GM23338 (cell line): ENCODE data around the gene HIF1AN. TPM values are rescaled to one million over a fixed set of nuclear protein-coding genes. Genes with fewer than 3 reads are reported as not detected.

ENCODE experiments used
- ATAC-seq: fragments of 200-7000 bp; cut with Tn5 transposase; 3 replicates; pipeline ENCODE4 v1.9.1; 2020
- DNase-seq: peaks from one replicate; pipeline ENCODE4 v3.0.0-alpha.2; 2015; ENCODE audit warnings: low spot score
- H2AFZ ChIP-seq: fragments of 200-600 bp; sonication (generic); 2 replicates; pipeline ENCODE4 v1.8.0; 2016; ENCODE audit warnings: antibody characterized with exemption, mild to moderate bottlenecking, moderate library complexity
- H3F3A ChIP-seq: fragments of 200-600 bp; sonication (generic); replicated peaks from 2 replicates; pipeline ENCODE4 v1.8.0; 2017; ENCODE audit warnings: antibody characterized with exemption, mixed run types, low read depth
- H3K27ac ChIP-seq: fragments of 200-600 bp; sonication (generic); 2 replicates; pipeline ENCODE4 v1.6.1; 2016; ENCODE audit warnings: low read depth
- H3K27me3 ChIP-seq: fragments of 200-600 bp; sonication (generic); 2 replicates; pipeline ENCODE4 v1.8.0; 2016; ENCODE audit warnings: mild to moderate bottlenecking, mixed run types, moderate library complexity; ENCODE audit not compliant: insufficient read depth
- H3K36me3 ChIP-seq: fragments of 200-600 bp; sonication (generic); 2 replicates; pipeline ENCODE4 v1.8.0; 2016; ENCODE audit warnings: mild to moderate bottlenecking; ENCODE audit not compliant: insufficient read depth
- H3K4me1 ChIP-seq: fragments of 200-600 bp; sonication (generic); 2 replicates; pipeline ENCODE4 v1.8.0; 2016; ENCODE audit warnings: mild to moderate bottlenecking, moderate library complexity; ENCODE audit not compliant: insufficient read depth
- H3K4me2 ChIP-seq: fragments of 200-600 bp; sonication (generic); 2 replicates; pipeline ENCODE4 v1.7.1; 2017; ENCODE audit warnings: mixed run types
- H3K4me3 ChIP-seq: fragments of 200-600 bp; sonication (generic); 2 replicates; pipeline ENCODE4 v1.6.1; 2016; ENCODE audit warnings: mixed run types
- H3K79me2 ChIP-seq: fragments of 200-600 bp; sonication (generic); replicated peaks from 2 replicates; pipeline ENCODE4 v1.8.0; 2017; ENCODE audit warnings: mild to moderate bottlenecking; ENCODE audit not compliant: insufficient read depth
- H3K9me2 ChIP-seq: fragments of 200-600 bp; sonication (generic); 2 replicates; pipeline ENCODE4 v1.8.0; 2017; ENCODE audit not compliant: insufficient read depth
- H4K20me1 ChIP-seq: fragments of 200-600 bp; sonication (generic); replicated peaks from 2 replicates; pipeline ENCODE4 v1.8.0; 2017; ENCODE audit warnings: mild to moderate bottlenecking; ENCODE audit not compliant: insufficient read depth
- H3K27ac Mint-ChIP-seq: 2 replicates; pipeline ENCODE4 v1.8.0; 2020; ENCODE audit warnings: inconsistent platforms, mild to moderate bottlenecking, moderate library complexity, mixed read lengths
- H3K27me3 Mint-ChIP-seq: 3 replicates; pipeline ENCODE4 v1.8.0; 2022; ENCODE audit warnings: low read depth, mild to moderate bottlenecking, moderate library complexity, mixed read lengths, inconsistent platforms; ENCODE audit not compliant: insufficient read depth, poor library complexity
- H3K36me3 Mint-ChIP-seq: 3 replicates; pipeline ENCODE4 v1.8.0; 2021; ENCODE audit warnings: low read depth, mild to moderate bottlenecking, inconsistent platforms, moderate library complexity, mixed read lengths
- H3K4me1 Mint-ChIP-seq: 3 replicates; pipeline ENCODE4 v1.8.0; 2020; ENCODE audit warnings: mild to moderate bottlenecking, inconsistent platforms, mixed read lengths
- H3K4me3 Mint-ChIP-seq: 3 replicates; pipeline ENCODE4 v1.8.0; 2021; ENCODE audit warnings: moderate library complexity, mild to moderate bottlenecking, inconsistent platforms, mixed read lengths
- H3K9me3 Mint-ChIP-seq: 3 replicates; pipeline ENCODE4 v1.8.0; 2020; ENCODE audit warnings: moderate library complexity, mild to moderate bottlenecking, inconsistent platforms, mixed read lengths
- POLR2AphosphoS5 ChIP-seq: IDR thresholded peaks from 2 replicates; pipeline ENCODE4 v1.6.1; 2016; ENCODE audit warnings: antibody characterized with exemption, low read depth
- ZNF331 ChIP-seq: fragments of 250-450 bp; sonication (Bioruptor Pico); IDR thresholded peaks from 2 replicates; pipeline ENCODE4 v1.5.0; 2020; ENCODE audit warnings: low read depth, mild to moderate bottlenecking, moderate library complexity
- polyA plus RNA-seq: library from polyadenylated mRNA; unstranded; fragments of >200 nt; fragmentation: Nextera tagmentation; extraction: Ambion mirVana; gene quantifications from 2 replicates; pipeline ENCODE4 v1.2.1, GENCODE V29; 2016
- total RNA-seq: library from RNA; depleted of rRNA; stranded (reverse); fragments of >200 nt; shearing (Covaris generic); gene quantifications from 2 replicates; pipeline ENCODE4 v1.2.3, GENCODE V29; 2014
- TF ChIP-seq, protein P1 (sequence below): fragments of 250-450 bp; sonication (Bioruptor Pico); IDR thresholded peaks from 2 replicates; pipeline ENCODE4 v1.5.0; 2020; ENCODE audit warnings: mild to moderate bottlenecking, moderate library complexity
- TF ChIP-seq, protein P2 (sequence below), 2 experiments: fragments of 200-600 bp in 1 of 2; sonication (generic) in 1 of 2; conservative IDR thresholded peaks; 2 replicates each; pipeline versions ENCODE4 v1.5.1 to v1.6.1; 2016 to 2017; ENCODE audit warnings: antibody characterized with exemption in 2 of 2, low read depth in 2 of 2, mild to moderate bottlenecking in 2 of 2, moderate library complexity in 1 of 2
- TF ChIP-seq, protein P3 (sequence below): IDR thresholded peaks from one replicate; pipeline ENCODE4 v1.6.1; 2018; ENCODE audit warnings: antibody characterized with exemption; ENCODE audit not compliant: unreplicated experiment

HIF1AN gene
- total and polyA plus RNA-seq, 2 experiments from 2014 or later = 9.9 to 26.3 TPM

DNA sequence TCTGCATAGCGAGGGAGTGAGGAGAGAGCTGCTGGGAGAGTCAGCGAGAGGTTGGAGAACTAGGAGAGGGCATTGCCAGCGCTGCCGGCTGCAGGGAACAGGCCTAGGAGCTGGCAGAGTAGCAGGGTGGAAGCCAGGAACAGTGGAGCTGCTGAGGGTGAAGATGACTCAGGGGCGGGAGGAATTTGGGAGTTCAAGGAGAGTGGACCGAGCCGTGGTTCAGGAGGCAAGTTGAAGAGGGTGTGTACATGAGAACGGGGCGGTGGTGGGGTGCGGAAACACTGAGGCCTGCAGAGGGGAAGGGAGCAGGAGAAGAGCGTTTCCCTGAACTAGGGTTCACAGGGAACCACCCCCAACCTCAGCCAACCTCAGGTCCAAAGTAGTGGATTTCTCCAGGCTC, 31.5 kb downstream of the HIF1AN start:
- Histone ChIP-seq H3K79me2 (no peaks in the 10 kb centered on the region), H3K27me3 (peaks cover 49% of the 10 kb centered on the region), H3K4me1 (no peaks in the 10 kb centered on the region), H2AFZ (no peak overlapping the region), H3K36me3 (no peaks in the 10 kb centered on the region), H3K4me3 (no peak overlapping the region), H3F3A (no peaks in the 10 kb centered on the region), H3K27ac (no peak overlapping the region), H3K9me2 (no peaks in the 10 kb centered on the region), H3K4me2 (no peak overlapping the region), H4K20me1 (no peaks in the 10 kb centered on the region)
- Mint-ChIP-seq H3K27ac (no peak overlapping the region), H3K4me3 (no peak overlapping the region), H3K4me1 (peaks cover 5% of the 10 kb centered on the region; the same call in 2 of the 3 replicates), H3K9me3 (peaks cover 3% of the 10 kb centered on the region; the same call in 2 of the 3 replicates), H3K36me3 (no peaks in the 10 kb centered on the region), H3K27me3 (peaks cover 26% of the 10 kb centered on the region)
- ATAC-seq (no peak), DNase-seq (no peak)
- TF ChIP-seq, protein P1, sequence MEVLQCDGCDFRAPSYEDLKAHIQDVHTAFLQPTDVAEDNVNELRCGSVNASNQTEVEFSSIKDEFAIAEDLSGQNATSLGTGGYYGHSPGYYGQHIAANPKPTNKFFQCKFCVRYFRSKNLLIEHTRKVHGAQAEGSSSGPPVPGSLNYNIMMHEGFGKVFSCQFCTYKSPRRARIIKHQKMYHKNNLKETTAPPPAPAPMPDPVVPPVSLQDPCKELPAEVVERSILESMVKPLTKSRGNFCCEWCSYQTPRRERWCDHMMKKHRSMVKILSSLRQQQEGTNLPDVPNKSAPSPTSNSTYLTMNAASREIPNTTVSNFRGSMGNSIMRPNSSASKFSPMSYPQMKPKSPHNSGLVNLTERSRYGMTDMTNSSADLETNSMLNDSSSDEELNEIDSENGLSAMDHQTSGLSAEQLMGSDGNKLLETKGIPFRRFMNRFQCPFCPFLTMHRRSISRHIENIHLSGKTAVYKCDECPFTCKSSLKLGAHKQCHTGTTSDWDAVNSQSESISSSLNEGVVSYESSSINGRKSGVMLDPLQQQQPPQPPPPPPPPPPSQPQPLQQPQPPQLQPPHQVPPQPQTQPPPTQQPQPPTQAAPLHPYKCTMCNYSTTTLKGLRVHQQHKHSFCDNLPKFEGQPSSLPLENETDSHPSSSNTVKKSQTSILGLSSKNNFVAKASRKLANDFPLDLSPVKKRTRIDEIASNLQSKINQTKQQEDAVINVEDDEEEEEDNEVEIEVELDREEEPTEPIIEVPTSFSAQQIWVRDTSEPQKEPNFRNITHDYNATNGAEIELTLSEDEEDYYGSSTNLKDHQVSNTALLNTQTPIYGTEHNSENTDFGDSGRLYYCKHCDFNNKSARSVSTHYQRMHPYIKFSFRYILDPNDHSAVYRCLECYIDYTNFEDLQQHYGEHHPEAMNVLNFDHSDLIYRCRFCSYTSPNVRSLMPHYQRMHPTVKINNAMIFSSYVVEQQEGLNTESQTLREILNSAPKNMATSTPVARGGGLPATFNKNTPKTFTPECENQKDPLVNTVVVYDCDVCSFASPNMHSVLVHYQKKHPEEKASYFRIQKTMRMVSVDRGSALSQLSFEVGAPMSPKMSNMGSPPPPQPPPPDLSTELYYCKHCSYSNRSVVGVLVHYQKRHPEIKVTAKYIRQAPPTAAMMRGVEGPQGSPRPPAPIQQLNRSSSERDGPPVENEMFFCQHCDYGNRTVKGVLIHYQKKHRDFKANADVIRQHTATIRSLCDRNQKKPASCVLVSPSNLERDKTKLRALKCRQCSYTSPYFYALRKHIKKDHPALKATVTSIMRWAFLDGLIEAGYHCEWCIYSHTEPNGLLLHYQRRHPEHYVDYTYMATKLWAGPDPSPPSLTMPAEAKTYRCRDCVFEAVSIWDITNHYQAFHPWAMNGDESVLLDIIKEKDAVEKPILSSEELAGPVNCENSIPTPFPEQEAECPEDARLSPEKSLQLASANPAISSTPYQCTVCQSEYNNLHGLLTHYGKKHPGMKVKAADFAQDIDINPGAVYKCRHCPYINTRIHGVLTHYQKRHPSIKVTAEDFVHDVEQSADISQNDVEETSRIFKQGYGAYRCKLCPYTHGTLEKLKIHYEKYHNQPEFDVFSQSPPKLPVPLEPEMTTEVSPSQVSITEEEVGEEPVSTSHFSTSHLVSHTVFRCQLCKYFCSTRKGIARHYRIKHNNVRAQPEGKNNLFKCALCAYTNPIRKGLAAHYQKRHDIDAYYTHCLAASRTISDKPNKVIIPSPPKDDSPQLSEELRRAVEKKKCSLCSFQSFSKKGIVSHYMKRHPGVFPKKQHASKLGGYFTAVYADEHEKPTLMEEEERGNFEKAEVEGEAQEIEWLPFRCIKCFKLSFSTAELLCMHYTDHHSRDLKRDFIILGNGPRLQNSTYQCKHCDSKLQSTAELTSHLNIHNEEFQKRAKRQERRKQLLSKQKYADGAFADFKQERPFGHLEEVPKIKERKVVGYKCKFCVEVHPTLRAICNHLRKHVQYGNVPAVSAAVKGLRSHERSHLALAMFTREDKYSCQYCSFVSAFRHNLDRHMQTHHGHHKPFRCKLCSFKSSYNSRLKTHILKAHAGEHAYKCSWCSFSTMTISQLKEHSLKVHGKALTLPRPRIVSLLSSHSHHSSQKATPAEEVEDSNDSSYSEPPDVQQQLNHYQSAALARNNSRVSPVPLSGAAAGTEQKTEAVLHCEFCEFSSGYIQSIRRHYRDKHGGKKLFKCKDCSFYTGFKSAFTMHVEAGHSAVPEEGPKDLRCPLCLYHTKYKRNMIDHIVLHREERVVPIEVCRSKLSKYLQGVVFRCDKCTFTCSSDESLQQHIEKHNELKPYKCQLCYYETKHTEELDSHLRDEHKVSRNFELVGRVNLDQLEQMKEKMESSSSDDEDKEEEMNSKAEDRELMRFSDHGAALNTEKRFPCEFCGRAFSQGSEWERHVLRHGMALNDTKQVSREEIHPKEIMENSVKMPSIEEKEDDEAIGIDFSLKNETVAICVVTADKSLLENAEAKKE (CRISPR knock-in tag) = no peak
- TF ChIP-seq POLR2AphosphoS5 (no peak), ZNF331 (CRISPR knock-in tag) (no peak)
- TF ChIP-seq, protein P2, sequence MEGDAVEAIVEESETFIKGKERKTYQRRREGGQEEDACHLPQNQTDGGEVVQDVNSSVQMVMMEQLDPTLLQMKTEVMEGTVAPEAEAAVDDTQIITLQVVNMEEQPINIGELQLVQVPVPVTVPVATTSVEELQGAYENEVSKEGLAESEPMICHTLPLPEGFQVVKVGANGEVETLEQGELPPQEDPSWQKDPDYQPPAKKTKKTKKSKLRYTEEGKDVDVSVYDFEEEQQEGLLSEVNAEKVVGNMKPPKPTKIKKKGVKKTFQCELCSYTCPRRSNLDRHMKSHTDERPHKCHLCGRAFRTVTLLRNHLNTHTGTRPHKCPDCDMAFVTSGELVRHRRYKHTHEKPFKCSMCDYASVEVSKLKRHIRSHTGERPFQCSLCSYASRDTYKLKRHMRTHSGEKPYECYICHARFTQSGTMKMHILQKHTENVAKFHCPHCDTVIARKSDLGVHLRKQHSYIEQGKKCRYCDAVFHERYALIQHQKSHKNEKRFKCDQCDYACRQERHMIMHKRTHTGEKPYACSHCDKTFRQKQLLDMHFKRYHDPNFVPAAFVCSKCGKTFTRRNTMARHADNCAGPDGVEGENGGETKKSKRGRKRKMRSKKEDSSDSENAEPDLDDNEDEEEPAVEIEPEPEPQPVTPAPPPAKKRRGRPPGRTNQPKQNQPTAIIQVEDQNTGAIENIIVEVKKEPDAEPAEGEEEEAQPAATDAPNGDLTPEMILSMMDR (conservative IDR thresholded peaks at IDR 0.05; ENCODE audit: low read depth in 2 of 2) = no peak
- TF ChIP-seq, protein P3, sequence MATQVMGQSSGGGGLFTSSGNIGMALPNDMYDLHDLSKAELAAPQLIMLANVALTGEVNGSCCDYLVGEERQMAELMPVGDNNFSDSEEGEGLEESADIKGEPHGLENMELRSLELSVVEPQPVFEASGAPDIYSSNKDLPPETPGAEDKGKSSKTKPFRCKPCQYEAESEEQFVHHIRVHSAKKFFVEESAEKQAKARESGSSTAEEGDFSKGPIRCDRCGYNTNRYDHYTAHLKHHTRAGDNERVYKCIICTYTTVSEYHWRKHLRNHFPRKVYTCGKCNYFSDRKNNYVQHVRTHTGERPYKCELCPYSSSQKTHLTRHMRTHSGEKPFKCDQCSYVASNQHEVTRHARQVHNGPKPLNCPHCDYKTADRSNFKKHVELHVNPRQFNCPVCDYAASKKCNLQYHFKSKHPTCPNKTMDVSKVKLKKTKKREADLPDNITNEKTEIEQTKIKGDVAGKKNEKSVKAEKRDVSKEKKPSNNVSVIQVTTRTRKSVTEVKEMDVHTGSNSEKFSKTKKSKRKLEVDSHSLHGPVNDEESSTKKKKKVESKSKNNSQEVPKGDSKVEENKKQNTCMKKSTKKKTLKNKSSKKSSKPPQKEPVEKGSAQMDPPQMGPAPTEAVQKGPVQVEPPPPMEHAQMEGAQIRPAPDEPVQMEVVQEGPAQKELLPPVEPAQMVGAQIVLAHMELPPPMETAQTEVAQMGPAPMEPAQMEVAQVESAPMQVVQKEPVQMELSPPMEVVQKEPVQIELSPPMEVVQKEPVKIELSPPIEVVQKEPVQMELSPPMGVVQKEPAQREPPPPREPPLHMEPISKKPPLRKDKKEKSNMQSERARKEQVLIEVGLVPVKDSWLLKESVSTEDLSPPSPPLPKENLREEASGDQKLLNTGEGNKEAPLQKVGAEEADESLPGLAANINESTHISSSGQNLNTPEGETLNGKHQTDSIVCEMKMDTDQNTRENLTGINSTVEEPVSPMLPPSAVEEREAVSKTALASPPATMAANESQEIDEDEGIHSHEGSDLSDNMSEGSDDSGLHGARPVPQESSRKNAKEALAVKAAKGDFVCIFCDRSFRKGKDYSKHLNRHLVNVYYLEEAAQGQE = no peak
